H1 (cell line): ENCODE results near the gene ARSA. TPM values are rescaled to one million over a fixed set of nuclear protein-coding genes. Genes with fewer than 3 reads are reported as not detected.

Source experiments
- CTCF ChIA-PET: fragments of 300-600 bp; sonication (Branson Sonifier 250); formaldehyde crosslinking; loops from one replicate; lab custom pipeline; 2021; ENCODE audit not compliant: partially characterized antibody; lab: Charles Lee
- POLR2A ChIA-PET: fragments of 300-600 bp; sonication (Branson Sonifier 250); formaldehyde crosslinking; loops from one replicate; lab custom pipeline; 2021; ENCODE audit warnings: inconsistent platforms; ENCODE audit not compliant: partially characterized antibody; lab: Charles Lee
- DNase-seq, 2 experiments: peaks; one replicate each; pipeline versions ENCODE4 v3.0.0 to v3.0.0-alpha.2; 2010 to 2022; ENCODE audit warnings: low spot score in 2 of 2, low read depth in 1 of 2, mixed read lengths in 1 of 2
- FAIRE-seq: peaks from 2 replicates; lab custom pipeline; 2011; peaks lifted over from hg19 to GRCh38; lab: Jason Lieb, UNC
- H2AFZ ChIP-seq: 2 replicates; pipeline ENCODE4 v1.8.1; 2012; ENCODE audit warnings: low read length, inconsistent platforms
- H2AK5ac ChIP-seq: 2 replicates; pipeline ENCODE4 v1.6.1; 2013; ENCODE audit warnings: low read depth, low read length
- H2BK120ac ChIP-seq: replicated peaks from 2 replicates; pipeline ENCODE3; 2013; ENCODE audit warnings: low read depth, low read length, inconsistent platforms
- H2BK12ac ChIP-seq: 2 replicates; pipeline ENCODE4 v1.6.1; 2013; ENCODE audit warnings: low read depth, low read length
- H2BK15ac ChIP-seq: 2 replicates; pipeline ENCODE4 v1.6.1; 2013; ENCODE audit warnings: low read length
- H2BK20ac ChIP-seq: 2 replicates; pipeline ENCODE4 v1.6.1; 2013; ENCODE audit warnings: low read length
- H2BK5ac ChIP-seq: 2 replicates; pipeline ENCODE4 v1.6.1; 2013; ENCODE audit warnings: low read depth, low read length
- H3K14ac ChIP-seq: 2 replicates; pipeline ENCODE4 v1.6.1; 2013; ENCODE audit warnings: inconsistent platforms; ENCODE audit not compliant: insufficient read length
- H3K18ac ChIP-seq: 2 replicates; pipeline ENCODE4 v1.6.1; 2013; ENCODE audit warnings: low read length; ENCODE audit errors: extremely low read depth
- H3K23ac ChIP-seq: 2 replicates; pipeline ENCODE4 v1.6.1; 2013; ENCODE audit warnings: inconsistent platforms; ENCODE audit not compliant: insufficient read length
- H3K23me2 ChIP-seq: 2 replicates; pipeline ENCODE4 v1.6.1; 2013; ENCODE audit warnings: low read depth, low read length
- H3K27ac ChIP-seq: 2 replicates; pipeline ENCODE4 v1.6.1; 2011; ENCODE audit warnings: low read depth, low read length, inconsistent platforms
- H3K27me3 ChIP-seq, 4 experiments: replicated peaks in 1 of 4; 1 replicate in 1 of 4; 2 replicates in 3 of 4; pipeline versions ENCODE4 v1.6.1 to v1.8.1; 2011 to 2013; ENCODE audit warnings: low read length in 3 of 4, mild to moderate bottlenecking in 3 of 4, inconsistent platforms in 2 of 4, mixed read lengths in 2 of 4, moderate library complexity in 1 of 4; ENCODE audit not compliant: control insufficient read depth in 3 of 4, insufficient read depth in 3 of 4; ENCODE audit errors: extremely low read depth in 1 of 4
- H3K36me3 ChIP-seq, 4 experiments: 2 replicates each; pipeline versions ENCODE4 v1.6.1 to v1.8.1; 2011 to 2013; ENCODE audit warnings: mild to moderate bottlenecking in 4 of 4, low read length in 3 of 4, moderate library complexity in 2 of 4, control low read depth in 1 of 4, inconsistent platforms in 1 of 4; ENCODE audit not compliant: insufficient read depth in 4 of 4, control insufficient read depth in 2 of 4
- H3K4ac ChIP-seq: replicated peaks from 2 replicates; pipeline ENCODE3; 2013; ENCODE audit warnings: low read length, low read depth, mixed read lengths, inconsistent platforms; ENCODE audit not compliant: insufficient read length
- H3K4me1 ChIP-seq, 4 experiments: replicated peaks in 1 of 4; 1 replicate in 1 of 4; 2 replicates in 3 of 4; pipeline versions ENCODE4 v1.6.1 to v1.8.1; 2011 to 2013; ENCODE audit warnings: low read length in 3 of 4, inconsistent platforms in 2 of 4, mixed read lengths in 1 of 4; ENCODE audit not compliant: insufficient read depth in 4 of 4, control insufficient read depth in 3 of 4
- H3K4me2 ChIP-seq, 2 experiments: 2 replicates each; pipeline versions ENCODE4 v1.6.1 to v1.8.1; 2011 to 2013; ENCODE audit warnings: low read depth in 2 of 2, low read length in 2 of 2, control low read depth in 1 of 2, inconsistent platforms in 1 of 2, mild to moderate bottlenecking in 1 of 2; ENCODE audit not compliant: insufficient read depth in 1 of 2
- H3K4me3 ChIP-seq, 4 experiments: fragments of 200-600, 300-600 bp in 1 of 4; sonication (generic), shearing (Covaris generic), sonication (Bioruptor Twin) in 1 of 4; 2 replicates each; pipeline versions ENCODE4 v1.5.1 to v1.8.1; 2011 to 2016; ENCODE audit warnings: low read length in 4 of 4, low read depth in 3 of 4, control low read depth in 2 of 4, inconsistent platforms in 2 of 4, mild to moderate bottlenecking in 2 of 4, mixed read lengths in 1 of 4, moderate library complexity in 1 of 4; ENCODE audit not compliant: insufficient read depth in 2 of 4; ENCODE audit errors: extremely low read depth in 1 of 4
- H3K56ac ChIP-seq: replicated peaks from 2 replicates; pipeline ENCODE3; 2013; ENCODE audit warnings: low read depth, mild to moderate bottlenecking, mixed read lengths, low read length, inconsistent platforms; ENCODE audit not compliant: insufficient read length
- H3K79me1 ChIP-seq: 2 replicates; pipeline ENCODE4 v1.6.1; 2013; ENCODE audit warnings: low read depth, low read length, control low read depth
- H3K79me2 ChIP-seq, 2 experiments: 2 replicates each; pipeline versions ENCODE4 v1.6.1 to v1.8.1; 2012 to 2013; ENCODE audit warnings: low read length in 2 of 2, mild to moderate bottlenecking in 2 of 2, inconsistent platforms in 1 of 2; ENCODE audit not compliant: insufficient read depth in 2 of 2, control insufficient read depth in 1 of 2
- H3K9ac ChIP-seq, 4 experiments: replicated peaks in 1 of 4; 1 replicate in 1 of 4; 2 replicates in 3 of 4; pipeline versions ENCODE4 v1.6.1 to v1.8.1; 2011 to 2013; ENCODE audit warnings: low read depth in 3 of 4, low read length in 3 of 4, control low read depth in 2 of 4, mild to moderate bottlenecking in 2 of 4, moderate library complexity in 2 of 4, inconsistent platforms in 1 of 4; ENCODE audit errors: extremely low read depth in 1 of 4
- H3K9me3 ChIP-seq, 2 experiments: 2 replicates each; pipeline versions ENCODE4 v1.6.1 to v1.8.1; 2012 to 2013; ENCODE audit warnings: mild to moderate bottlenecking in 2 of 2, moderate library complexity in 2 of 2, control low read depth in 1 of 2, inconsistent platforms in 1 of 2, low read depth in 1 of 2, low read length in 1 of 2, mixed read lengths in 1 of 2; ENCODE audit not compliant: insufficient read depth in 2 of 2
- H4K20me1 ChIP-seq, 2 experiments: replicated peaks in 1 of 2; 2 replicates each; pipeline versions ENCODE3 to v1.8.1; 2011 to 2013; ENCODE audit warnings: inconsistent platforms in 2 of 2, low read length in 2 of 2, mild to moderate bottlenecking in 1 of 2; ENCODE audit not compliant: insufficient read depth in 2 of 2, control insufficient read depth in 1 of 2
- H4K5ac ChIP-seq: 2 replicates; pipeline ENCODE4 v1.6.1; 2013; ENCODE audit warnings: low read length, low read depth, mixed read lengths, inconsistent platforms; ENCODE audit not compliant: insufficient read length
- H4K8ac ChIP-seq: 2 replicates; pipeline ENCODE4 v1.8.0; 2013; ENCODE audit warnings: mild to moderate bottlenecking, moderate library complexity, low read length, inconsistent platforms; ENCODE audit not compliant: insufficient read depth; ENCODE audit errors: extremely low read depth
- H4K91ac ChIP-seq: replicated peaks from 2 replicates; pipeline ENCODE3; 2013; ENCODE audit warnings: low read length, mixed read lengths, inconsistent platforms; ENCODE audit not compliant: insufficient read length
- BACH1 ChIP-seq: IDR thresholded peaks from 2 replicates; pipeline ENCODE4 v1.6.1; 2012; ENCODE audit warnings: low read length, improper control_type of control experiment
- CBX5 ChIP-seq: fragments of 300-800, 300-1000 bp; sonication (generic); IDR thresholded peaks from 2 replicates; pipeline ENCODE4 v1.7.1; 2016; ENCODE audit warnings: antibody characterized with exemption, low read length, low read depth
- HDAC6 ChIP-seq: IDR thresholded peaks from one replicate; pipeline ENCODE4 v1.7.1; 2012; ENCODE audit warnings: low read depth, mild to moderate bottlenecking, inconsistent platforms, low read length, moderate library complexity
- SRF ChIP-seq: IDR thresholded peaks from 2 replicates; pipeline ENCODE4 v1.6.1; 2011; ENCODE audit warnings: mild to moderate bottlenecking, low read depth, low read length, moderate library complexity
- TAF1 ChIP-seq: IDR thresholded peaks from 2 replicates; pipeline ENCODE4 v1.6.1; 2011; ENCODE audit warnings: mild to moderate bottlenecking, low read depth, low read length
- TEAD4 ChIP-seq: IDR thresholded peaks from 2 replicates; pipeline ENCODE4 v1.6.1; 2012; ENCODE audit warnings: low read depth, low read length, inconsistent platforms, mixed read lengths
- WGBS, 2 experiments: shearing (Covaris generic) in 1 of 2; methylation state at CpG; one replicate each; pipeline versions ENCODE4 v1.1.6 to v1.1.7; 2013 to 2015; ENCODE audit warnings: low lambda C conversion rate in 2 of 2, mixed read lengths in 2 of 2, inconsistent platforms in 1 of 2, low coverage in 1 of 2, missing lambda C conversion rate in 1 of 2; ENCODE audit not compliant: insufficient replicate concordance in 2 of 2, insufficient coverage in 1 of 2, insufficient read length in 1 of 2; ENCODE audit errors: extremely low coverage in 1 of 2, missing lambda C conversion rate in 1 of 2; 5-methylcytosine and 5-hydroxymethylcytosine counted together
- polyA plus RNA-seq, 7 experiments: library from polyadenylated mRNA; depleted of rRNA in 3 of 7; stranded (reverse) in 5 of 7; unstranded in 2 of 7; fragments of >200 nt in 5 of 7; fragments of 200-250 nt in 2 of 7; gene quantifications; 1 replicate in 5 of 7; 2 replicates in 1 of 7; 4 replicates in 1 of 7; pipeline versions ENCODE4 v1.2.1 to v1.2.3, GENCODE V29; 2011 to 2013; ENCODE audit warnings: missing spikeins in 2 of 7, mixed read lengths in 2 of 7
- total RNA-seq: library from RNA; stranded (reverse); fragmentation: NEBNext Ultra II Directional; extraction: Animal tissue kit (Norgen Biotek cat#: 25700); gene quantifications from 2 replicates; pipeline ENCODE4 v1.2.1, GENCODE V29; 2021

Gene ARSA
- total and polyA plus RNA-seq, 2 of the 8 experiments (the other 6 are each of a cell fraction or from before 2014, with no cell fraction given): 9.8 to 10.1 TPM

DNA sequence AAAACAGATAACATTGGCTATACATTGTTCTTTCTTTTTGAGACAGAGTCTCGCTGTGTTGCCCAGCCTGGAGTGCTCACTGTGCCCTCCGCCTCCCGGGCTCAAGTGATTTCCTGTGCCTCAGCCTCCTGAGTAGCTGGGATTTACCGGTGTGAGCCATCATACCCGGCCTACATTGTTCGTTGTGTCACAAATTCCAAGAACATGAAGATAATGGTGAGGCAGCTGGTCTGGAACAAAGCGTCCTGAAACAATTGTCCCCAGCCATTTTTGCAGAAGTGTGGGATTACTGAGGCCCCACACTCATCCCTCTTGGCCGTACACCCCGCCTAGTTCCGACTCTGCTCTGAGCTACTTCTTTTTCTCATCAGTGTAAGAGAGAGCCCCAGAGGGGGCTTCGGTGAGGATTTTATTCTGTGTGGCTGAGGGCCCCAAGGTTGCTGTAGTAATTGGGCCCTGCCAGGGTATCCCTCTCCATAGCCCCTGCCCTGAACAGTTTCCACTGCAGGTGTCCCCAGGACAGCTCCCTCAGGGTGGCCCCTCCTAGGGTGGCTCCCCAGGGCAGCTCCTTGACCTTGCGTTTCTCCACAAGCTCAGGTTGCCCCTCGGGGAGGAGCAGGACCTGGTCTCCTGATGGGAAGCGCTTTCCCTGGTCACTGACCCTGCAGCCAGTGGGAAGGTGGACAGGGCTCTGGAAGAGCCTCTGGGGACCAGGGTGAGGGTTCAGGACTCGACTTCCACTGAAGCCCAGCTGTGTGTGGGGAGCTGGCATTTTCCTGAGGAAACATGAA lies 13.1 kb upstream of the ARSA start:
- peak overlapping the region; percentile 53; the same call in 1 of the 2 replicates for H2AK5ac ChIP-seq
- H3K56ac ChIP-seq: no peak overlapping the region
- H3K79me2 ChIP-seq: no peaks in the 10 kb centered on the region
- H2BK120ac ChIP-seq: no peak overlapping the region
- peak overlapping the region; percentile 63 for H4K91ac ChIP-seq
- H3K36me3 ChIP-seq: no peaks in the 10 kb centered on the region
- peaks cover 4% of the 10 kb centered on the region; the same call in 1 of the 2 replicates for H3K23me2 ChIP-seq
- H3K23ac ChIP-seq: no peak overlapping the region
- 85% methylated on average over 15 of the region's 15 CpGs; no CpG with 5 or more reads in 1 of the 2 experiments for WGBS, 2 experiments
- H2BK15ac ChIP-seq: 0 out of 2 replicates have a peak overlapping the region, but pooled peaks have one; percentile 65
- no peak overlapping the region for H3K4ac ChIP-seq
- peaks cover 0 to 23% (median 17%) of the 10 kb centered on the region in 4 experiments; a peak in 6 of 7 replicates for H3K27me3 ChIP-seq
- CTCF ChIA-PET: interaction anchor here (0.6 to 6.9 kb wide), 22 partner anchors 8 to 840 kb away, joined by 3 to 74 read pairs (median 6); partner anchors contain the start of genes ARSA and SCO2
- no peaks in the 10 kb centered on the region for H3K9me3 ChIP-seq
- H4K20me1 ChIP-seq: no peaks in the 10 kb centered on the region
- H2BK20ac ChIP-seq: peak overlapping the region; percentile 66; the same call in 1 of the 2 replicates
- peaks cover 4 to 21% (median 17%) of the 10 kb centered on the region in 4 experiments for H3K4me1 ChIP-seq
- H2BK5ac ChIP-seq: peak overlapping the region; percentile 55; the same call in 1 of the 2 replicates
- peak overlapping the region; percentile 76 for H3K18ac ChIP-seq
- POLR2A ChIA-PET: interaction anchor here (0.9 to 1.8 kb wide), 9 partner anchors 8 to 79 kb away, joined by 3 to 8 read pairs (median 4); partner anchors contain the start of gene ARSA
- H2BK12ac ChIP-seq: peak overlapping the region; percentile 84; the same call in 1 of the 2 replicates
- 0 out of 2 replicates have a peak overlapping the region, but pooled peaks have one; percentile 1 for H2AFZ ChIP-seq
- no peak overlapping the region for H4K8ac ChIP-seq
- FAIRE-seq (no peak), DNase-seq (peak in 1 of 2 experiments; percentile 48)
- H4K5ac ChIP-seq: peak overlapping the region; percentile 51
- peak overlapping the region in 3 of 4 experiments; percentile 14 to 44 (median 15); a peak in 4 of 8 replicates for H3K4me3 ChIP-seq
- H3K4me2 ChIP-seq: peak overlapping the region; percentile 60 to 67
- no peak overlapping the region for H3K14ac ChIP-seq
- H3K9ac ChIP-seq: peak overlapping the region in 1 of 4 experiments; percentile 27; a peak in 2 of 7 replicates
- TF ChIP-seq BACH1: 0 out of 2 replicates have a peak, but pooled peaks have one; percentile 13
- TF ChIP-seq CBX5: no peak
- no peak for TF ChIP-seq HDAC6
- TF ChIP-seq TEAD4: no peak
- TF ChIP-seq SRF: no peak
- no peak for TF ChIP-seq TAF1
- no peaks in the 10 kb centered on the region for H3K79me1 ChIP-seq
- peak overlapping the region; percentile 54; the same call in 1 of the 2 replicates for H3K27ac ChIP-seq
